Chondrocyte (in vitro differentiated cells): ENCODE data around the gene SMIM45.

ENCODE experiments used
- DNase-seq: peaks from one replicate; pipeline ENCODE4 v3.0.0; 2021; ENCODE audit warnings: mixed read lengths, low spot score
- H3K27ac Mint-ChIP-seq: one replicate; pipeline ENCODE4 v1.8.0; 2021; ENCODE audit warnings: mild to moderate bottlenecking, moderate library complexity, mixed read lengths; ENCODE audit not compliant: unreplicated experiment
- H3K27me3 Mint-ChIP-seq: 2 replicates; pipeline ENCODE4 v1.8.0; 2021; ENCODE audit warnings: low read depth, mixed read lengths
- H3K36me3 Mint-ChIP-seq: 2 replicates; pipeline ENCODE4 v1.8.0; 2021; ENCODE audit warnings: low read depth, mixed read lengths
- H3K4me1 Mint-ChIP-seq: 2 replicates; pipeline ENCODE4 v1.8.0; 2021; ENCODE audit warnings: low read depth, mild to moderate bottlenecking, mixed read lengths
- H3K4me3 Mint-ChIP-seq: one replicate; pipeline ENCODE4 v1.8.0; 2021; ENCODE audit warnings: mild to moderate bottlenecking, moderate library complexity, mixed read lengths; ENCODE audit not compliant: unreplicated experiment
- H3K9me3 Mint-ChIP-seq: 2 replicates; pipeline ENCODE4 v1.8.0; 2021; ENCODE audit warnings: low read depth, mixed read lengths
- CTCF ChIP-seq: fragments of 200-600 bp; sonication (generic); IDR thresholded peaks from 2 replicates; pipeline ENCODE4 v1.5.0; 2021; ENCODE audit warnings: antibody characterized with exemption, mild to moderate bottlenecking, moderate library complexity

Gene SMIM45

GRCh38 chr22:41940832-41941765 lies 10.9 kb upstream of the SMIM45 start:
- H3K36me3 Mint-ChIP-seq, result no peaks in the 10 kb centered on the region

GRCh38 chr22:41943661-41944209 lies 8.2 kb upstream of the SMIM45 start:
- Mint-ChIP-seq H3K27me3 (no peaks in the 10 kb centered on the region), H3K4me3 (no peak overlapping the region), H3K4me1 (peaks cover 18% of the 10 kb centered on the region), H3K9me3 (no peaks in the 10 kb centered on the region), H3K36me3 (no peaks in the 10 kb centered on the region), H3K27ac (no peak overlapping the region)
- no peak for TF ChIP-seq CTCF
- DNase-seq, result no peak

More at GRCh38 chr22:41940832-41941765, 10.9 kb upstream of the SMIM45 start:
- Mint-ChIP-seq H3K9me3 (no peaks in the 10 kb centered on the region), H3K27me3 (no peaks in the 10 kb centered on the region), H3K4me3 (no peak overlapping the region), H3K27ac (peak overlapping the region; percentile 81), H3K4me1 (peaks cover 16% of the 10 kb centered on the region)
- no peak for DNase-seq
- peak; percentile 96 for TF ChIP-seq CTCF

- Mint-ChIP-seq H3K9me3 (no peaks in the 10 kb centered on the region), H3K4me3 (peak within 1 kb of the TSS; percentile 82)
- peak; percentile 26 for TF ChIP-seq CTCF
Measured at GRCh38 chr22:41946629-41947423, 5.1 kb upstream of the SMIM45 start, which contains the start of gene CENPM. Gene CENPM, minus strand, starts transcription at chr22:41947152. Its CDS starts 76 bp downstream, at chr22:41947076.

GRCh38 chr22:41947424-41948080 lies 4.4 kb upstream of the SMIM45 start:
- Mint-ChIP-seq H3K4me3 (peak overlapping the region; percentile 82), H3K36me3 (no peaks in the 10 kb centered on the region), H3K9me3 (no peaks in the 10 kb centered on the region), H3K27ac (no peak overlapping the region), H3K27me3 (no peaks in the 10 kb centered on the region), H3K4me1 (peaks cover 8% of the 10 kb centered on the region)
- no peak for TF ChIP-seq CTCF
- no peak for DNase-seq

More at GRCh38 chr22:41946629-41947423, 5.1 kb upstream of the SMIM45 start, which contains the start of gene CENPM:
- H3K27me3 Mint-ChIP-seq, result no peaks in the 10 kb centered on the region
- DNase-seq, result no peak
- H3K27ac Mint-ChIP-seq, result peak within 1 kb of the TSS; percentile 61
- peaks cover 8% of the 10 kb centered on the region for H3K4me1 Mint-ChIP-seq
- no peaks in the 10 kb centered on the region for H3K36me3 Mint-ChIP-seq
